ENCODE results near the gene ABCA12. TPM values are rescaled to one million over a fixed set of nuclear protein-coding genes. Genes with fewer than 3 reads are reported as not detected.
"Not testable (repeated sequence)": the region's sequence is repeated elsewhere in the genome, so short reads cannot be mapped to it uniquely, and the experiment has no call there.

ABCA12 gene
- polyA plus RNA-seq (2012; ENCODE audit: insufficient read depth, insufficient read length) = not detected

- no peak for DNase-seq (ENCODE audit: low read depth, low spot score)
- H3K4me3 ChIP-seq (ENCODE audit: low read length) = no peak within 1 kb of the TSS
Measured at GRCh38 chr2:215138479-215138878, at the start of gene ABCA12. Gene ABCA12 (minus strand): TSS chr2:215138626. CDS start chr2:215138208, 418 bp downstream.

- H3K4me3 ChIP-seq (ENCODE audit: low read length) = no peak overlapping the region
- no peak for DNase-seq (ENCODE audit: low read depth, low spot score)
Measured at GRCh38 chr2:215188078-215188477, 49.7 kb upstream of the ABCA12 start.

- no peak for DNase-seq (ENCODE audit: low read depth, low spot score)
- H3K4me3 ChIP-seq (ENCODE audit: low read length) = no peak overlapping the region
Measured at GRCh38 chr2:215186021-215186420, 47.6 kb upstream of the ABCA12 start.

- no peak for DNase-seq (ENCODE audit: low read depth, low spot score)
- no peak overlapping the region for H3K4me3 ChIP-seq (ENCODE audit: low read length)
Measured at GRCh38 chr2:215178121-215178520, 39.7 kb upstream of the ABCA12 start.

- H3K4me3 ChIP-seq (ENCODE audit: low read length) = no peak overlapping the region
- no peak for DNase-seq (ENCODE audit: low read depth, low spot score)
Measured at GRCh38 chr2:215171796-215172195, 33.4 kb upstream of the ABCA12 start.

GRCh38 chr2:215171151-215171550 lies 32.7 kb upstream of the ABCA12 start:
- peak overlapping the region; percentile 31 for H3K4me3 ChIP-seq (ENCODE audit: low read length)
- DNase-seq (ENCODE audit: low read depth, low spot score) = no peak

- not testable (repeated sequence) for H3K4me3 ChIP-seq (ENCODE audit: low read length); DNase-seq (ENCODE audit: low read depth, low spot score)
Measured at GRCh38 chr2:215166505-215166904, 28.1 kb upstream of the ABCA12 start.

GRCh38 chr2:215163319-215163718 lies 24.9 kb upstream of the ABCA12 start:
- not testable (repeated sequence) for DNase-seq (ENCODE audit: low read depth, low spot score); H3K4me3 ChIP-seq (ENCODE audit: low read length)

- H3K4me3 ChIP-seq (ENCODE audit: low read length) = no peak overlapping the region
- no peak for DNase-seq (ENCODE audit: low read depth, low spot score)
Measured at GRCh38 chr2:215161301-215161829, 22.9 kb upstream of the ABCA12 start.

GRCh38 chr2:215160081-215160480 lies 21.7 kb upstream of the ABCA12 start:
- no peak overlapping the region for H3K4me3 ChIP-seq (ENCODE audit: low read length)
- DNase-seq (ENCODE audit: low read depth, low spot score) = no peak

- H3K4me3 ChIP-seq (ENCODE audit: low read length) = no peak overlapping the region
- no peak for DNase-seq (ENCODE audit: low read depth, low spot score)
Measured at GRCh38 chr2:215156453-215156852, 18.0 kb upstream of the ABCA12 start.

GRCh38 chr2:215149894-215150293 lies 11.5 kb upstream of the ABCA12 start:
- no peak for DNase-seq (ENCODE audit: low read depth, low spot score)
- H3K4me3 ChIP-seq (ENCODE audit: low read length) = no peak overlapping the region

GRCh38 chr2:215149486-215149885 lies 11.1 kb upstream of the ABCA12 start:
- H3K4me3 ChIP-seq (ENCODE audit: low read length) = no peak overlapping the region
- no peak for DNase-seq (ENCODE audit: low read depth, low spot score)

GRCh38 chr2:215149060-215149459 lies 10.6 kb upstream of the ABCA12 start:
- no peak overlapping the region for H3K4me3 ChIP-seq (ENCODE audit: low read length)
- DNase-seq (ENCODE audit: low read depth, low spot score) = no peak

- H3K4me3 ChIP-seq (ENCODE audit: low read length) = no peak overlapping the region
- no peak for DNase-seq (ENCODE audit: low read depth, low spot score)
Measured at GRCh38 chr2:215145611-215146010, 7.2 kb upstream of the ABCA12 start.

GRCh38 chr2:215144106-215144875 lies 5.9 kb upstream of the ABCA12 start:
- DNase-seq (ENCODE audit: low read depth, low spot score) = no peak
- H3K4me3 ChIP-seq (ENCODE audit: low read length) = no peak overlapping the region

- H3K4me3 ChIP-seq (ENCODE audit: low read length) = no peak overlapping the region
- DNase-seq (ENCODE audit: low read depth, low spot score) = no peak
Measured at GRCh38 chr2:215143458-215143857, 5.0 kb upstream of the ABCA12 start.

GRCh38 chr2:215141706-215142105 lies 3.3 kb upstream of the ABCA12 start:
- H3K4me3 ChIP-seq (ENCODE audit: low read length) = no peak overlapping the region
- no peak for DNase-seq (ENCODE audit: low read depth, low spot score)

GRCh38 chr2:215140166-215140707 lies 1.8 kb upstream of the ABCA12 start:
- no peak for DNase-seq (ENCODE audit: low read depth, low spot score)
- no peak overlapping the region for H3K4me3 ChIP-seq (ENCODE audit: low read length)

GRCh38 chr2:215137741-215138340 lies 585 bp downstream of the ABCA12 start:
- no peak for DNase-seq (ENCODE audit: low read depth, low spot score)
- H3K4me3 ChIP-seq (ENCODE audit: low read length) = no peak overlapping the region

Data from Jurkat, Clone E6-1 (cell line).